Activated gamma-delta T cell (primary cell): ENCODE data around the gene SEC11A.
"Not testable (repeated sequence)": the region's sequence is repeated elsewhere in the genome, so short reads cannot be mapped to it uniquely, and the experiment has no call there.

Experiments
- DNase-seq: peaks from one replicate; lab custom pipeline; 2025; lab: John Stamatoyannopoulos, UW

The SEC11A gene

DNA sequence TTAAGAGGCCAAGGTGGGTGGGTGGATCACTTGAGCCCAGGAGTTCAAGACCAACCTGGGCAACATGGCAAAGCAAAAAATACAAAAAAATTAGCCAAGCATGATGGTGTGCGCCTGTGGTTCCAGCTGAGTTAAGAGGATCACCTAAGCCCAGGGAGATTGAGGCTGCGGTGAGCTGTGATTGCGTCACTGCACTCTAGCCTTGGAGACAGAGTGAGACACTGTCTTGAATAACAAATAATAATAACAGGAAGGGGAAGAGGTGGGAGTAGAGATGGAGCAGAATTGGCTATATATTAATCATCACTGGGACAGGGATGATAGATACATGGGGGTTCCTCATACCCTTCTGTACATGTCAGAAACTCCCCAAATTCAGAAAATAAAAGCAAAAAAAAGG is 34.1 kb downstream of the SEC11A start:
- no peak for DNase-seq

DNA sequence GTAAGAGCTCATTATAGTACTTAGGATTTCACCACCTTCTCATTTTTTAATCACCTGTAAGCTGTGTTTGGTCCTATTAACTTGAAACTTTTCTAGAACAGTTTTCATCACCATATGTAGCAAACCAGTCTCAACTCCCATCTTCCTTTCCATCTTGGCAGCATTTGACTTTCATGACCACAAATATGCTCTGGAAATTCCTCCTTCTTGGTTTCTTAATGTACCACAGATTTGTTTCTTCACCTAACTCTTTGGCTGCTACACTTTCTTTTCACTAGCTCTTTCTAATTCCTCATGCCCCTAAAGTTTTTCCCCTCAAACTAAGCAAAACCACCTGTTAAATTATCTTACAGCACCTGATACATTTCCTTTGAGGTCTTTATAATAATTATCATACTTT is 44.7 kb downstream of the SEC11A start:
- DNase-seq, result no peak

DNA sequence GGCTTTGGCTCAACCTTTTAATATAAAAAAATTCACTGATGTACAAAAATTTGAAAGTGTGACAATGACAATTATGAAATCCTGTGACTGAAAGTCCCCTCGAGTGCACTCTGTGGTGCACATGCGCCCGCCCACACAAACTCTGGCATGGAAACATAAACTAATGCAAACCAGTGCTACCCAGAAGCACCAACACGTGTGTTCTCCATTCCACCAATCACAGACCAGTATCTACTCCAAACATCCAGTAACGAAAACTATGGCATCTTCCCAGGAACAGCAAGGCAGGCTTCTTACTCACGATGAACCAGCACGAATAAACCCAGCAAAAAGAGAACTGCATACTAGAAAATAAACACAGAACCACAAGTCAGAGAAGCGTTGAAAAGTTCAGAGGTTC is 46.2 kb downstream of the SEC11A start:
- no peak for DNase-seq

GRCh38 chr15:84668221-84668982 is 47.5 kb downstream of the SEC11A start:
- DNase-seq, result no peak

- DNase-seq, result no peak
These were observed 49.6 kb downstream of the SEC11A start for GRCh38 chr15:84666373-84666772.

DNA sequence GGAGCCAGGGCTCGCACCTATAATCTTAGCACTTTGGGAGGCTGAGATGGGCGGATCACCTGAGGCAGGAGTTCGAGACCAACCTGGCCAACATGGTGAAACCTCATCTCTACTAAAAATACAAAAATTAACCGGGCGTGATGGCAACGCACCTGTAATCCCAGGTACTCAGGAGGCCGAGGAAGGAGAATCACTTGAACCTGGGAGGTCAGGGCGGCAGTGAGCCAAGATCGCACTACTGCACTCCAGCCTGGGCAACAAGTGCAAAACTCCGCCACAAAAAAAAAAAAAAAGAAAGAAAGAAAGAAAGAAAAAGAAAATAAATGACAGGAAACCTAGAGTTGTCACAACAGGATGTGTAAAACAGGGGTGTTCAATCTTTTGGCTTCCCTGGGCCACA is 54.9 kb downstream of the SEC11A start:
- no peak for DNase-seq

DNA sequence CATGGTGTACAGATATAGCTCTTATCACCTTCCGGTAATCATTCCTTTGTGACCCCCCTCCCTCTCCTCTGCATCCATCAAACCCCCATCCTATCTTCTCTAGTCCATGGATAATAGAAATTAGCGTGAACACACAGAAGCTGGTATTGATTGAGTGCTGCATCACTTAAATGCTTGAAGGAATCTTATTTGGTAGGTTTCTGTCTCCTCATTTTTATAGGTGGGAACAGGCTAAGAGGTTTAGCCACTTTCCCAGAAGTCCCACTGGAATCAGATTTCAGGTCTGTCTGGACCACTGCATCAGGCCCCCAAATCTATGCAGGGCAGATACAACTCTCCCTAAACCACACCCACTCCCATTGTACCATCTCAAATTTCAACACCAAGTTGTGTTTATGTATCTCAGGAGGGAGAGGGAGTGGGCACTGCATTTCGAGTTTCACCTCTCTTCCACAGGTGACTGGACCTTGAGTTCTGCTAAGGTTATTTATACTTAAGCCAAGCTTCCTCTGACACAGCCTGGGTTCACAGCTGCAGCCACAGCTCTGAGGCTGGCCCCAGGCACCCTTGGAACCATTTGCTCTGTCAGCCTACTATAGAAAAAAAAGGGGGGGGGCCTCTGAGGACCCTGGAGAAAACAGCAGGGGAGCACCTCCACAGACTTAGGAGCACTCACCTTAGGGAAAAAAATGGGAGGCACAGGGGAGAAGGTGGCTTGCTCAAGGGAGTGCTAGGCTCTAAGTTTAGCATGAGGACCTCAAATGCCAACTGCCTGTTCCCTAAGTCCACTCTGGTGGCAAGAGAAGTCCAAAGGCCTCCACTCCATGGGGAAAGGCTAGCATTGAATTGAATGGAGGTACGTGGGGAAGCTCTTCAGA is 55.8 kb downstream of the SEC11A start:
- DNase-seq, result no peak

GRCh38 chr15:84658788-84659411 is 57.0 kb downstream of the SEC11A start:
- DNase-seq, result no peak

DNA sequence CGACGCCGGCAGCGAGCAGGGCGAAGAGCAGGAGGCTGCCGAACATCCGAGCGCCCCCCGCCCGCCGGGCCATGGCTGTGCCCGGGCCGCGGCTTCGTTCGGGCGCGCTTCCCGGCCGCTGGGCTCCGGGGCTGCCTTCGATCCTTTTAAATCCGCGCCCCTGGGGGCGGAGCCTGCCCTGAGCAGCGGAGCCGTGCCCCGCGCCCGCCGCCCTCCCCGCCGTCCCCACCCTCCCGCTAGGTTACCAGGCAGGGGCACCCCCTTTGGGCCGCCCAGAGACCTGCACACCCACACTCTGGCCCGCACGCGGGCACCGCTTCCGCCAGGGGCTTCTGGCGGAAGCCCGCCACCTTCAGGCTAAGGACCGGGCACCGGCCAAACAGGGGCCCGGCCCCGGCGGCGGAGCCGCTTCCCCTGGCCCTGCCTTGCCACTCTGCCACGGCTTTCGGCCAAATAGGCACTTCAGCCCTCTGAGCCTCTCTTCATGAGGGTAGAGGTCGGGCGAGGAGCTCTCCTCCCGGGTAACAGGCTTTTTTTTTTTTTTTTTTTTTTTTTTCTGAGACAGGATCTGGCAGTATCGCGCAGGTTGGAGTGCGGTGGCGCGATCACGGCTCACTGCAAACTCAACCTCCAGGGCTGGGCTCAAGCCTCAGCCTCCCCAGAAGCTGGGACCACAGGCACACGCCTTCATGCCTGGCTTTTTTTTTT is 57.7 kb downstream of the SEC11A start, which contains the start of gene NMB:
TSS of gene NMB (minus strand) at position 120 of the 708 bp plus-strand sequence. CDS start at position 73, 47 bp downstream.
- peak; percentile 82 for DNase-seq

DNA sequence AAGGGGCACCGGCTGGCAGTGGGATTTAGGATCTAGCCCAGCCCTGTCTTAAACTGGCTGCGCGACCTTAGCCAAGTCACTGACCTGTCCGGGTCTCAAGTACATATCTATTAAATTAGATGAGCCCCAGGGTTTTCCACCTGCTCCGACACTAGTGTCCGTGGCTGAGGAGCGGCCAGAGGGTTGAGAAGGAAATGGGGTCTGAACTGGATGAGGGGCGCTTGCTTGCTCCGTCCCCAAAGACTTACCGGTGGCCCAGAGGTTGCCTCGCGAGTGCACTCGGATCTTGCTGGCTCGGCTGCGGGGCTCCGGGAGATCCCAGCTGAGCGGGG is 58.2 kb downstream of the SEC11A start:
- DNase-seq, result no peak

GRCh38 chr15:84656972-84657371 is 59.0 kb downstream of the SEC11A start:
- DNase-seq, result no peak

DNA sequence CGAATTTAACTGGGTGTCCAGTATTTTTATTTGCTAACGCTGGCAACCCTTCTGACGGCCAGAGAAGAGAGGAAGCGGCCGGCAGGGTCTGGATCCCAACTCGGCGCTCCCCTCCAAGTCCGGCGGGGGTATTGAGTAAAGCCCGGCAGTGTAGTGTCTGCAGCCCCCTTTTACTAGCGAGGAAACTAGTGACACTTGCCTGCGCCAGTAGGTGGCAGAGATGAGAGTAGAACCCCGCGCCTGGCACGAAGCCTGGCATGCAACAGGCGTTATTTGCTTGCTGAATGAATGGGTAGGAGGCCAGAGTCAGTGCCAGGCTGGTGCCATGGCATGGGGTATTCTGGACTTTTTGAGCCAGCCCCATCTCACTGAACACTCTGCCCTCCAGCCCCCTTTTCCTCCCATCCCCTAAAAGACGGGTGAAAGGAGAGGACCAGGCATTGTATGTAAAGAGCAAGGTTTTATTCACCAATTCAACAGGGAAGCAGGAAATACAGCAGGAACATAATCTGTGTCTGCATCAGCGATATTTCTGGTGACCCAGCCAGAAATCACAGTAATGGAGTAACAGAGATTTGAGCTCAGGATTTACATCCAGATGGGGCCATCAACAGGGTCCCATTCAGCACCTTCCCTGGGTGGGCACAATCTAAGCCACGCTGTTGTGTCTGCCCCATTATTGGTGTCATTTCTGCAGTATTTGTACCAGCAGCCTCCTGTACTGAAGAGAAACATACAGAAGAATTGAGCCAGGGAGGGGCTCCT is 61.1 kb downstream of the SEC11A start:
- peak; percentile 15 for DNase-seq

GRCh38 chr15:84653910-84654688 is 61.8 kb downstream of the SEC11A start, which contains the start of gene WDR73:
WDR73 (minus strand) TSS chr15:84654283; CDS start chr15:84654274, 9 bp downstream.
- DNase-seq, result peak; percentile 95

- no peak for DNase-seq
These were observed 62.4 kb downstream of the SEC11A start for GRCh38 chr15:84653584-84653909.

DNA sequence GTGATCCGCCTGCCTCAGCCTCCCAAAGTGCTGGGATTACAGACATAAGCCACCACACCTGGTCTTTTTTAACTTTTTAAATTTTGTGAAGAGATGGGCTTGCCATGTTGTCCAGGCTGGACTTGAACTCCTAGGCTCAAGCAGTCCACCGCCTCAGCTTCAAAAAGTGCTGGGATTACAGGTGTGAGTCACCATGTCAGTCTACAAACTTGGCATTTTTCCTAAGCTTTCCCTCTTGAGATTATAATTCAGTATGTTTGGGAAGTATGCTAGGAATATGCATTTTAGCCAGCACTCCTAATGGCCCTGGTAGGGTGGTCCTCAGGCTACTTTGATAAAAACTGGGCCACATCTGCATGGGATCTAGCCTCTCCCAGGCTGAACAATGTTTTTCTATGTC is 66.2 kb downstream of the SEC11A start:
- DNase-seq, result no peak

DNA sequence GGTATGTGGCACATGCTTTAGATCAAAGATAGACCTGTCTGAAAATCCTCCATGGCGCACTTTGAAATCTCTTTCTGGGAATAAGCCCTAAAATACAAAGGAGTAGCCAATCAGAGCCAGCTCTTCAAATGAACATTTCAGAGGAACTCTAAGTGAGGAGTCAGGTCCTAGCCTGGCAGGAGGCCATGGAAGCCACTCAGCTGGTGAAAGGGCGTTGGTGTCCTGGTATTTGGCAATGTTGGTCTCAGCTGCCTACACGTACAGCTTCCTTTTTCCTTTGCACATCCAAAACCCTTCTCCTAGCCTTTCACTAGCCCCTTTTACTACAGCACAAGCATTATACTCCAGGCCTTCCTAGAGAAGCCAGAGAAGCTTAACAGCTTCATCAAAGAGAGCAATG is 67.4 kb downstream of the SEC11A start:
- no peak for DNase-seq

- no peak for DNase-seq
These were observed 68.2 kb downstream of the SEC11A start for GRCh38 chr15:84647726-84648125.

DNA sequence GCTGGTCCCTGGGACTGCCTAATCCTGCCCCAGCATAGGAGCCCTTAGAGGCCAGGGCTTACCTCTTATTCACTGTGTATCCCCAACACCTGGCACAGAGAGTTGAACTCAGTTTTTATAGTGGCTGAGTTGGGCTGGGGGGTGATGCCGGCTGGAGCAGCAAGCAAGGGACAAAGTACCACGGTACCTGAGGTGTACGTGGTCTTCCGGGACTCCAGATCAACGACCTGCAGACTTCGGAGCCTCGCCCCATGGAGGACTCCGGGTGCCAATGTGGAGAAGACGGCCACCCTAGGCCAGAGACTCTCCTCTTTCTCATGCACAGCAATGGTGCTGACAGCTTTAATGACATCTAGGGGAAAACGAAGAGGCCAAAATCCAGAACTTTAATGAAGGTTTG is 69.9 kb downstream of the SEC11A start:
- DNase-seq, result no peak

GRCh38 chr15:84645496-84645895 is 70.4 kb downstream of the SEC11A start:
- DNase-seq, result no peak

DNA sequence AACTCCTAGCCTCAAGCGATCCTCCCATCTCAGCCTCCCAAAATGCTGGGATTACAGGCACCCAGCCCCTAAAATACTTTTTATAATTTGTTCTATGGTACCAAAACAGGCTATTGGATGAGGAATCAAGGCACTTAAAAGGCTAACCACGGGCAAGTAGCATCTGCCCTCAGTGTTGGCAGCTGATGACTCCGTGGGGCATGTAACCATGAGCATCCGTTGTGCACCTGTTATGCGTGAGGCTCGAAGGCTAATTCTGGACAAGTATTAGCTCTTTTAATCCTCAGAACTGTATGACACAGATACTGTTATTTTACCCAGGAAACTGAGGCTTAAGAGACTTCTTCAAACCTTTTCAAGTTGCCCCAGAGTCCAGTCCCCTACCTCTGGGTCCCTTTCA is 72.1 kb downstream of the SEC11A start:
- no peak for DNase-seq

- DNase-seq, result not testable (repeated sequence)
These were observed 73.3 kb downstream of the SEC11A start for GRCh38 chr15:84642640-84643039.
